HG03097 (cell line): ENCODE results near the gene FLRT2.

Source experiments
- ATAC-seq: cut with Tn5 transposase; IDR thresholded peaks from one replicate; pipeline ENCODE4 v1.9.1; 2021; ENCODE audit not compliant: unreplicated experiment, low FRiP score

The FLRT2 gene

GRCh38 chr14:85556267-85556666 is 26.3 kb downstream of the FLRT2 start:
- ATAC-seq, result no peak

- ATAC-seq, result no peak
These were observed 28.6 kb downstream of the FLRT2 start for GRCh38 chr14:85558505-85558904.

GRCh38 chr14:85562630-85563029 is 32.7 kb downstream of the FLRT2 start:
- no peak for ATAC-seq

- no peak for ATAC-seq
These were observed 35.0 kb downstream of the FLRT2 start for GRCh38 chr14:85564841-85565527.

- no peak for ATAC-seq
These were observed 35.9 kb downstream of the FLRT2 start for GRCh38 chr14:85565862-85566296.

GRCh38 chr14:85566603-85567002 is 36.7 kb downstream of the FLRT2 start:
- no peak for ATAC-seq

GRCh38 chr14:85572011-85572410 is 42.1 kb downstream of the FLRT2 start:
- no peak for ATAC-seq

GRCh38 chr14:85572845-85573244 is 42.9 kb downstream of the FLRT2 start:
- ATAC-seq, result no peak

GRCh38 chr14:85573406-85573805 is 43.5 kb downstream of the FLRT2 start:
- no peak for ATAC-seq

GRCh38 chr14:85574853-85575616 is 45.1 kb downstream of the FLRT2 start:
- no peak for ATAC-seq

GRCh38 chr14:85575617-85575898 is 45.6 kb downstream of the FLRT2 start:
- ATAC-seq, result no peak

GRCh38 chr14:85576218-85576617 is 46.3 kb downstream of the FLRT2 start:
- ATAC-seq, result no peak

GRCh38 chr14:85576848-85577542 is 47.1 kb downstream of the FLRT2 start:
- no peak for ATAC-seq

GRCh38 chr14:85577543-85578114 is 47.7 kb downstream of the FLRT2 start:
- ATAC-seq, result no peak

GRCh38 chr14:85578357-85578756 is 48.4 kb downstream of the FLRT2 start:
- no peak for ATAC-seq

- ATAC-seq, result no peak
These were observed 49.0 kb downstream of the FLRT2 start for GRCh38 chr14:85578930-85579329.

- ATAC-seq, result no peak
These were observed 50.0 kb downstream of the FLRT2 start for GRCh38 chr14:85579942-85580341.

GRCh38 chr14:85580536-85581140 is 50.7 kb downstream of the FLRT2 start:
- no peak for ATAC-seq

- ATAC-seq, result no peak
These were observed 51.7 kb downstream of the FLRT2 start for GRCh38 chr14:85581691-85582090.

GRCh38 chr14:85583380-85583779 is 53.4 kb downstream of the FLRT2 start:
- no peak for ATAC-seq

GRCh38 chr14:85584481-85584880 is 54.5 kb downstream of the FLRT2 start:
- no peak for ATAC-seq
